AML-193 (cell line): Measurements from ENCODE around the gene ACOT11.

ENCODE experiments used
- DNase-seq, 2 experiments: peaks; one replicate each; lab custom pipeline; 2025; lab: John Stamatoyannopoulos, UW

Gene ACOT11

DNA sequence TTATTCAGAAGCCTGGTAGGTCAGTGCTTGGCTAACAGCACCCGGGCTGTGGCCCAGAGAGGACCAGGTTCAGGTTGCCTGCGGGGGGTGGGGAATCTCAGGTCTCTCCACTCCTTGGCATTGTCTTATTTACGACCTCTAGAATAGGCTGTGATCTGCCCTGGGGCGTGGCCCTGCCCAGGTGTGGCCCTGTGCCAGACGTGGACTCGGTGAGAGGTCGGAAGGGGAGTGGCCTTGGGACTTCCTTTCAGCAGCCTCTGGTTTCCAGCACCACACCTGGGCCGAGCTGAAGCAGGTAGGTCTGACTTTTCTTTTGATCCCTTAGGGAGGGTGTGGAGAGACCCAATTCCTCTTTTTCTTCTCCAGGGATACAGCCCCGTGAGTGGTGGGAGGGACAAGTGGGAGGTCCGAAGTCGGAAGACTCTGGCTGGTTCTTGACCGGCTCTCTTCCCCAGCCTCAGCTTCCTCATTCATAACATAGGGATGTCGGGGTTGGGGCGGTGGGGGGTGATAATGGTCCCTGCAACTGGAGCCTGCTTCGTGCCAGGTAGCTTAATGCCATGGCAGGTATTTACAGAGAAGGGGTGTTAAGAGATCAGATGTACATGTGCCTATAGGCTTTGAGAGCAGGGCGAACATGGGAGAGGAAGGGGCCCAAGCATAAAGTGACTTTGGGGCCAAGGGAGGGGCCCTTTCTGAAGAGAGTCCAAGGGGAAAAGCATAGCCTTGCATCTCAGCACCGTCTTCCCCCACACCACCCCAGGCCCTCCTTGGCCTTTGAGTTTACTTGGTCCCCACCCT lies 16.5 kb downstream of the ACOT11 start:
- DNase-seq: no peak

DNA sequence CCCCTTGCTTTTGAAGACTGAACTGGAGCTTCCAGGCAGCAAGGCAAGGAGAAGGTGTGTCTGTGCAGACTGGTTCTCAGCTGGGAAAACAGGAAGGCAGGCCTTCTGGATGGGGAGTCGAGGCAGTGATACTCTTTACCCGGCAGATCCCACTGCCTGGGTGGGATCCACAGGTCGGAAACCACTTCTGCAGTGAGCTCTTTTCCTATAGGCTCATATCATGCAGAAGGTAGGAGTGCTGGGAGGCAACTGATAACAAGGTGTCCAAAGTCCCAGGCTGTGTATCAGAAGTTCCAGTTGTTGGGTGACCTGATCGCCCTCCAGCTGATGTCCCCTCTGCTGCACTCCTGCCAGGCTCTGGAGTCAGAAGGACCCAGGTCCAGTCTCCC lies 17.1 kb downstream of the ACOT11 start:
- DNase-seq: no peak

DNA sequence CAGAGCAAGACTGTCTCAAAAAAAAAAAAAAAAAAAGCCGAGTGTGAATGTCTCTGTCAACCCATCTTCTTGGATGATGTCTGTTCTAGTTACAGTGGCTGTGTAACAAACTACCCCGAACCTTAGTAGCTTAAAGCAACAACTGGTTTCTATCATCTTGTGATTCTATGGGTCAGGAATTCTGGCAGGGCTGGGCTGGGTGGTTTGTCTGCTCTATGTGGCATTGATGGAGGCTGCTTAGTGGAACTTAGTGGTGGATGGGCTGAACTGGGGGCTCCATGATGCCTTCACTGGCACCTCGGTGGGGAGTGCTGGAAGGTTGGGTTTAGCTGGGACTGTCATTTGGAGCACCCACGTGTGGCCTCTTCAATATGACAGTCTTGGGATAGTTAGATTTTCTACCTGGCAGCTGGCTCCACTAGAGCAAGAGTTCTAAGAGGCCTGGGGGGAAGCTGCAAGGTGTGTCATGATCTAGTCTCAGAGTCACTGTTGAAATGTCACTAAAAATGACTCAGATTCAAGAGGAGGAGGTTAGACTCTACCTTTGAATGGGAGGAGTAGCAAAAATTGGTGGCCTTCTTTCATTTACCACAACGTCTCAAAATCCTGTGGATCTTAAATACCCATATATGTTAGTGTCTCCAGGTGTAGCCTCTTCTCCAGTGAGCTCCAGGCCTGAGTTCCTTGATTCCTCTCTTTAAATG lies 18.6 kb downstream of the ACOT11 start:
- no peak for DNase-seq

DNA sequence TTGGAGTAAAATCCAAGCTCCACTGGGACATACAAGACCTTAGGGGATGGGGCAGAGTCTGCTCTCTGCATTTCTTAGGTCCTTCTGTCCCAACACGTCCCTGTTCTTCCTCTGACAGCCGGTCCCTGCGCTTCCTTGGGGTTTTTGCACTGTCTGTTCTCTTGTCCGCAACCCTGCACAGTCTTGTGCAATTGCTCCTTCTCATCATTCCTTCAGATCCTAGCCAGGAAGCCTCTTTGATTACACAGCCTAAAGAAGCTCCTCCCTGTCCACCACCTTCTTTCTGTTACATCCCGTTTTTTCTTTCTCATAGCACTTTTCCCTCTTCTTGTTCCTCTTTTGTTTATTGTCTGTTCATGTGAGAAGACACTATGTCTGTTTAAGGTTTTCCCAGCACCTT lies 19.9 kb downstream of the ACOT11 start:
- peak; percentile 52 to 58 for DNase-seq

DNA sequence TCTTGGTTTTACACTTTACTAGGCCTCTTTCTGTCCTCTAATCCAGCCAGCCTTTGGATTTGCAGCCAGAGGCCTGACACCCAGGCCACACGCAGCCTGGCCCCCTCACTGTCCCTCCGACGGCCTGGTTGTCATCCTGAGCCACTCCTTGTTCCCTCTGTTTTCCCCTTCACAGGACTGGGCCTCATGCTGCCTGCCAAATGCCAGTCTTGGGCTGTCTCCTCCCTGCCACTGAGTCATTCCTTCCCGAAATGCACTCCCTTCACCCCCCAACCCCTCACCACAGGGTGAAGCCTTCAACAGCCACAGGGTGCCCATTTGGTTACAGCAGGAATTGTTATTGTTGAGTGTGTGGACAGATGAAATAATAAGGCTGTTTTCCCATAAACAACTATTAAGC lies 21.3 kb downstream of the ACOT11 start:
- no peak for DNase-seq

DNA sequence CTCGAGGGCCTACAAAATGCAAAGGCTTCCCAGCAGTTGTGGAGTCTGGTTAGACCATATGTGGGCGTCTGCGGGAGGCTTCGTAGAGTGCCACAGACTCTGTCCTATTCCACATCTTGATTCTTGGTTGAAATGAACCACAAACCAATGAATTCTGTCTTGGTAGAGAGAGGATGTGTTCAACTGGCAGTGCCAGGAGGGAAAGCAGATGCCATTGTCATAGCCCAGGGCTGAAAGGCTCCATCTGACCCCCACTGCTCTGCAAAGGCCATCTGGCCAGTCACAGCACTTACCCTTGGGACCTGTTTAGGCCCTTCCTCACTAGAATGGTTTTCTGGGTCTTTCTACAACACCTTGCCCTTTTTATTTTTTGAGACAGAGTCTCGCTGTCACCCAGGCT lies 22.1 kb downstream of the ACOT11 start:
- DNase-seq: no peak

DNA sequence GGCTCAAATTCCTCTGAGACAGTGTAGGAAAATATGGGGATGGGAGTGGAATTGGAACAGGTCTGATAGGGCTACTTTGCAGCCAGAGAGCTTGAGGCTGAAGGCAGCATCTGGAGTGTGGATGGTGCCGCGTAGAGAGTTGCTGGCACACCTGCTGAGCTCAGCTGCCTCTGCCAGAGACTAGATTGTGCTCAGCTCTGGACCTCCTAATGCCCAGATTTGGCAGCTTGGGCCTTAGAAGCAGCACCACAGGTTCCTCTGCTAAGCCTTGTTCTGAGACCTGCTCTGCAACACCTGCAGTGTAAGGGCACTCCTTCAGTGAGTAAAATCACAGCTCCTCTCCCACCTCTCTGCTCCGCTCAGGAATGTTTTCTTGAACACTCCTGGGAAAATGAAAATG lies 23.3 kb downstream of the ACOT11 start:
- no peak for DNase-seq

DNA sequence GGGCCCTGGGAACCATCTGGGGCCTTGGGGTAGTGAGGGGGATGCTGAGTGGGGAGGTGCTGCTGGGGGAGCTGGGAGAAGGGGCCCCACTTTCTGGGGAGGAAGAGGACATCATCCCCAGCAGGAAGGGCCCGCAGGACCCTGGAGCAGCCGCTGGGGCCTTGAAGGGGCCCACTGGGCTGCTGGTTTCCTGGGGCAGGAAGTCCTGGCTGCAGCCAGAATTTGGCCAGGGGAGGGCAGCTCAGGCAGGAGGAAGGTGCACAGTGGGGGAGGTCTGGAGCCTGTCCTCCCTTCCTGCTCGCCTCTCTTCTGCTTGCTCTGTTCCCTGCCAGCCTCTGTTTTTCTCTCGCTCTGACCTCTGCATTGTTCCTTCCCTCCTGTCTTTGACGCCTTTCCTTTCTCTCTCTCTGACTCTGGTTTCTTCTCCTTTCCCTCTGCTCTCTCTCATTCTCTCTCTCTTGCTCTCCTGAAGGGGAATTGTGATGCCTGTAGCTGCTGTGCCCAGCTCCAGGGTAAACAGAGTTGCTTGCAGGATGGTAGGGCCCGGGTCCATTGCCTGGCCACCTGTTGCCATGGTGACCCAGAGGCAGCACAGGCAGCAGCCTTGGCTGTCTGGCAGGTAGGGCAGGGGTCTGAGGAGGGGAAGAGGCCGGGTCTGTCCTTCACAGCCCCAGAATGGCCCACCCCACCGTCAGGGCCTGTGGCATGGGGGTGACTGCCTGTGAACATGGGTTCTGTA lies 23.9 kb downstream of the ACOT11 start:
- peak; percentile 50 to 71 for DNase-seq

DNA sequence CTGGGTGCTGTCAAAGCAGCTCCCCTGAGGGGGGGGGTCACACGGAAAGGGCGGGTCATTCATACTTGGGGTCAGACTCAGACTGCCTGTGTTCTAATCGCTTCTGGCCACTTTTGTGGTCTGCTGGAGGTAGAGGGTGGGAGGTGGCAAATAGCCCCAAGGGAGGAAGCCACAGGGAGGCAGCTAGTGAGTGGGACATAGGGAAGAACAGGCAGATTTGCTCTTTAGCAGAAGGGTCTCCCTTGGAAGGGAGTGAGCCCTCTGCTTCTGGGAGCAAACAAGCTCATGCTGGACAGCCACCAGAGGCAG lies 24.5 kb downstream of the ACOT11 start:
- DNase-seq: no peak

DNA sequence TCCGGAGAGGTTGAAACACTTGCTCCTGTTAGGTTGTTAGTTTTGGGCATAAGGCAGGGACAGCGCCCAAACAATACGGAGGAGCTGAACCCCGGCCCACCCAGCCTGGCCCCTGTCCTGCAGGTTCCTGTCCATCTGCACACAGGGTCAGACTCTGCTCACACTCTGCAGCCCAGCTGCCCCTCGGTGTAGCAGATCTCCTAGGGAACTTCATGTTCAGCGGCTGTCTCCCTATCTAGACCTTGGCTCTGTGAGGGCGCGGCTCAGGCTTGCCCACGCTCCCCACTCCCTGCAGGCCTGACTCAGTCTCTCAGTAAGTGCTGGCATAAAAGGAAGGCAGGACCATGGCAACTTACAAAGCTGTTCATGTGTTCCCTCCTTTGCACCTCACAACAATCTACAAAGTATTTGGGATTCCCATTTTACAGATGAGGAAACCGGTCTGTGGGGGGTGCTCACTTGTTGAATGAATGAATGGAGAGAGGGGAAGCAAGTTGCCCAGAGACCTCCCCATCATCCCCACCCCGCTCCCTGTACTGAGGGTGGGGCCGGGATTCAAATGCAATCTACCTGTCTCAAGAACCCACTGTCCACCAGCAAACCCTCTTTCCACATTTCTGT lies 26.2 kb downstream of the ACOT11 start:
- no peak for DNase-seq

DNA sequence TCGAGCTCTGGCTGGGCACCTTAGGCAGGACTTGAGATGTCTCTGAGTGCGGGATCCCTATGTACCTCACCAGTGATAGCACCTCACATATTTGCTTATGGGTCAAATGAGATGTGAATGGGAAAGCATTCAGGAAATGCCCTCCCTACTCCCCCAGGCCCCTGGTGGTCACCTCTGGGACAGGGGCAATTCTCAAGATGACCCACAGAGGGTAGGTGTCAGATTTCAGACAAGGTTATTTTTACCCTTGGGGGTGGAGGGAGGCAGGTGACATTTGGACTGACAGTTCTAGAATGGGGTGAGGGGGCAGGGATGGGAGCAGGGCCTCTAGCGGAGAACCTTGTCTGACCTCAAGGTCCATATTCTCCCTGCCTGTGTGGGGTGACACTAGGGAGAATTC lies 27.1 kb downstream of the ACOT11 start:
- DNase-seq: no peak

DNA sequence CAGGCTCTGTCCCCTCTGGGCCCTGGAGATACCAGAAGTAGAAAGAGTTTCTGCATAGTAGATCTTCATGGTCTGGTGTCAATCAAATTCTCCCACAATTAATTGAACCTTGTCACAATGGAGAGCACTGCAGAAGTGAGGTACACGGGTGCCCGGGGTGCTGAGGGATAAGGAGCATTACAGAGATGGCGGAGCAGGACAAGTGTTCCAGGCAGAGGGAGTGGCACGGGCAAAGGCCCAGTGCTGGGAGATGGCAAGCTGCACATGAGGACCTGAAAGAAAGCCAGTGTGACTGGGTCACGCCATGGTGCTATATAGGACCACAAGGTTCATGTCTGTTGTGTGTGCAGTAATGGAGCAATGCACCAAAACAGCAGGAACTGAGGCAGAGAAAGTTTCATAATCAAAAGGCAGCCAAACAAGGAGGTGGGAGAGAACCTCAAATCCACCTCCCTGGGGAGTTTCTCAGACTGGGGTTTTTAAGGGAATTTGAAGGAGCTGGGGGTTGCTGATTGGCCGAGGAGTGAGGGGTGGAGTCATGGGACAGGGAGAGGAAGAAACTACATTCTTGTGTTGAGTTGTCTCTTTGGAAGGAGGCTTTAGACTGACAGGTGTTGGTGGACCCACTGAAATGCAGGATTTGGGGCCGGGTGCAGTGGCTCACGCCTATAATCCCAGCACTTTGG lies 27.7 kb downstream of the ACOT11 start:
- DNase-seq: no peak

DNA sequence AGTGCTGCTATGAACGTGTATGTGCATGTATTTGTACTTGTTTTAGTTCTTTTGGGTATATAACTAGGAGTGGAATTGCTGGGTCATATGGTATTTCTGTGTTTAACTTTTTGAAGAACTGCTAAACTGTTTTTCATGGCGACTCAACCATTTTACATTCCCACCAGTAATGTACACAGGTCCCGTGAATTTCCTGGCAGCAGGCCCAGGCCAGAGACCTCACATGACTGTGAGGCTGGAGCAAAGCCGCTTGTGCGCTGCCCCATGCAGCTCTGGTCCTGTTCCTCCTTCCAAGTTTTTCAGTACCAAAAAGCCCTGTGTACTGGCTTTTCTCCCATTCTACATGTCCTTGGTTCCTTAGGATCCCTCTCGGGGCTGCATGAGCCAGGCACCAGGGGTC lies 29.6 kb downstream of the ACOT11 start:
- no peak for DNase-seq

DNA sequence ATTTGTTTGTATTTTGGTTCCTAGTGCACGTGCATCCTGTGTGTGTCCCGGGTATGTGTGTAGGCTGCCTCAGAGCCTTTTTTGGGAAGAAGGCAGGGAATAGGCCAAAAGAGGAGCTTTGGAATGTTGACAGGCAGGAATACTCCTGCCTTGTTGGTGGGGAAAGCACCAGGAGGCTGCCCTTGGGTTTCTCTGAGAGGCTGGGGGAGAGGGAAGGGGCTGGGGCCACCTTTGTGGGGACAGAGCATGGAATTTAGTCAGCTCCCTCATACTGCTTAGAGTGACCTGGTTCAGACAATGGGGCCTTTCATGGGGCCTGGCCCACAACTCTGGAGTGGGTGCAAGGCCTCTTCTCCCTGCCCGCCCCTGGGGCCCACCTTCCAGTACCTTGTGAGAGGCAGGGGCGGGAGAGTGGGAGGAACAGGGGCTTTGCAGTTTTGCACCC lies 31.3 kb downstream of the ACOT11 start:
- no peak for DNase-seq

DNA sequence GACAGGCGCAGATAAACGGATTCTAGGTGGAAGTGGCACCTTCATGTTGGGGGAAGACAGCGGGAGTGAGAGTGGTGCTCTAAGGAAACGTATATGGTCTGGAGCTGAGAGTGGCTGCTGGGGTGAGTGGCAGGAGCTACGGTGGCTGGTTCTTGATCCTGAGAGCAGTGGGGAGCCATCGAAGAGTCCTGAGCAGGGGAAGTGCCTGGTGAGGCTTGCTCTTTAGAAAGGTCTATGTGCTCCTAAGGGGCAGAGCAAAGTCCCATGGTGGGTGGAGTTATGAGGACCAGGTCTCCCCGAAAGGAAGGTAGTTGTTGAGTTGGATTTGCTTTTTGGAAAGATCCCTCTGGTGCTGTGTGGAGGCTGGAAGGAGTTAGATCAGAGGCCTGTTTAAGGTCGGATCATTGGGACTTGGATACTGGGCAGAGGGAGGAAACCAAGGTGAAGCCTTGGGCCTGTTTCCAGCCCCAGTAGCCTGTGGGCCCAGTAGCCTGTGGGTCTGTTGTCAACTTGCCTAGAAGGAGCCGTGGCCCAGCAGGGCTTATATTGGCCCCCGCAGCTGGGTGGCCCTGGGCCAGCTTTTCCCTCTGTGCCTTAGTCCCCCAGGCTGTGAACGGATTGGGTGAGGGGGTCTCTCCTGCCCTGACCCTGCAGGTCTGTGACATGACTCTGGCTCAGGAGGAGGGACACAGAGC lies 33.0 kb downstream of the ACOT11 start:
- no peak for DNase-seq

DNA sequence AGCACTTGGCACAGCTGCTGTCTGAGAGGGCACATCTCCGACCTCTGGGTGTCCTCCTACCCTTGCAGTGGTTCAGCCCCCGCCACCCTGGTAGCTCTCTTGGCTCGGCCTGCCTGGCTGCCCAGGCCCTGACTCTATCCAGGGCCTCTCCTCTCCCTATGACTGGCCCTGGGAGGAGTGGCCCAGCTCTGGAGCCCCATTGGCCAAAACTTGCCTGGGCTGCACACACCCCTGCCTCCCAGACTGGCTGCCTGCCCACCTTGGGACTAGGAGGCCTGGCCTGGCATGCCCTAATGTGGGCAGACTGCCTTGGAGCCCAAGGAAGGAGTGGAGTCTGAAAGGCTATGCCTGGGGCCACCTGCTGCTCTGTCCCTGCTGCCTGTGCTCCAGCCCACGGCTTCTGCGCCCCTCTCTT lies 33.6 kb downstream of the ACOT11 start:
- no peak for DNase-seq

DNA sequence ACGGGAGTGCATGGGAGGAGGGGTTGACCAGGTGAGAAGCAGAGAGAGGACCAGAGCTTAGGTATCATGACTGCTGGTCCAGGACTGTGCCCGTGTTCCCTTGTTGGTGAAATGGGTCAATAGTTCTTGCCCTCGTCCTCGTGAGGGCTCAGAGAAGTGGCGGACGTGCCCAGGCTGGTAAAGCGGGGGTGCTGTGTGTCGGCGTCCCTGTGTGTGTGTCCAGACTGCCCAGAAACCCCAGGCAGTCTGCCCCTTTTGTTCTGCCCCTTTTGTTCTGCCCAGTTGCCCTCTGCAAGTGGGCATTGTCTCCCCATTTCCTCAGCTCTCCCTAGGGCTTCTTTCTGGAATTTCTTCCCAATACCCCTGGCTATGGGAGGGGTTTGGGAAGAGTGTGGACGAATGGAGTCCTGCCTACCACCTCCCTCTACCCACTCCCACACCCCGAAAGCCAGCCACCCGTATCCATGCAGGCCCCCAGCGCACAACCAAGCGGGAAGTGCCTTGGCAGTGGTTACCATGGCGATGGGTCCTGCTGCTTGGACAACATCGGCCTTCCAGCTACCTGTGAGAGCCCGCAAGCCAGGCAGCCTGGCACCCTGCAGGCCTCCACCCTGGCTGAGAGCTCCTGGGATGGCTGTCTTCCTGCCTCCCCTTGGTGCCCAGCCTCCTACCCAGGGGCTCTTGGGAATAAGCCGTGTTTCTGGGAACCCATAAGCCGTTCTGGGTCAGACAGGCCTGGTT lies 34.7 kb downstream of the ACOT11 start:
- DNase-seq: no peak

DNA sequence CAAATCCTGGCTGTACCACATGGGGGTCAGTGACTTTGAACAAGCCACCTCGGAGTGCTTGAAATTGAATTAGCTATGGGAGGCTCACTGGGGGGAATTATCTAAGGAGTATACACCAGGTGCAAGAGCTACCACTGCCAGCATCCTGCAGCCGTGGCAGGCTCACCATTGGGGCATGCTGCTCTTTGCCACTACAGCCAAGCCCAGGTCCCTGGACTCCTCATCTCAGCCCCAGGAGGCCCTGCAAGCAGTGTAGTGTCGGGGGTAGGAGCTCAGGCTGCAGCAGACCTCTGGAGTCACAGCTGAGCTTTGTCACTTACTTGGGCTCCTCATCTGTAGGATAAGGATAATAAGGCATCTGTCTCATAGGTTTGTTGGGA lies 35.3 kb downstream of the ACOT11 start:
- DNase-seq: no peak

DNA sequence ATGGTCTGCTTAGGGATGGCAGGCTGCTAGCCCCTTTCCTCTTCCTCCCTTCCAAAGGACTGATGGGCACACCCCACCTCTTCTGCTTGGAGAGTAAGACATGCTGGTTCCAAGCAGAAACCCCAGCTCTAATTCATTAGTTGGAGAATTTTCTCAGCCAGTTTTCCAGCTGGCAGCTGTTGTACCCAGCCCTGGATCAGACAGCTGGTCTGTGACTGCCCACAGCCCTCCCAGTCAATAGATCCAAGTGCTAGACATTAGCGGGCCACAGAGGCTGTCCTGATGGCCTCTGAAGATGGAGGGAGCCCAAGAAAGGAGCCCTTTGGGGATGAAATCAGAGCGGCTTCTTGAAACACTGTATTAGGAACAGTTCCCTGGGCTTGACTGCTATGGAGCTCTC lies 35.8 kb downstream of the ACOT11 start:
- DNase-seq: no peak

DNA sequence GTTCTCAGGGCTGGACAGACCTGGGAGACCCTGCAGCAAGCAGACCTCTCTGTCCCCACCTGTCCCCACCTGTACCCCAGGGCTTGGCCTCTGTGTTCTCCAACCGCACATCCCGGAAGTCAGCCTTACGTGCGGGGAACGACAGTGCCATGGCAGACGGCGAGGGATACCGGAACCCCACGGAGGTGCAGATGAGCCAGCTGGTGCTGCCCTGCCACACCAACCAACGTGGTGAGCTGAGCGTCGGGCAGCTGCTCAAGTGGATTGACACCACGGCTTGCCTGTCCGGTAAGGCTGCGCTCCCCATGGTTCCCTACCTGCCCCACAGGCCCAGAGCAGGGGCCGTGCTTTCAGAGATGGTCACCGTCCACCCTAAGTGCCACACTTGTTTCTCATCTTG lies 36.5 kb downstream of the ACOT11 start:
- no peak for DNase-seq
